Head of caudate nucleus (tissue), 42 donors: ENCODE results near the gene ARHGEF7.
A peak's percentile ranks its signal among the peaks of the same experiment; 100 is the strongest.

Source experiments
- DNase-seq, 42 donors: peaks; one replicate each; pipeline versions ENCODE4 v3.0.0 to v3.0.0-alpha.2; 2020 to 2021; ENCODE audit warnings: mixed read lengths in 7 of 42
- intact Hi-C: fragments of 100-400 bp; cut with DNase I; formaldehyde crosslinking; loops from one replicate; pipeline ENCODE4 v1.15.0; 2022

ARHGEF7 gene

GRCh38 chr13:111278743-111279652, 163.9 kb downstream of the ARHGEF7 start:
- intact Hi-C loops, result no loop called here
- peak in 3 of 42 donors; percentile 10 to 39 (median 17) for DNase-seq

- DNase-seq, result peak in 4 of 42 donors; percentile 41 to 45 (median 42)
- intact Hi-C loops, result no loop called here
These were observed 165.1 kb downstream of the ARHGEF7 start for GRCh38 chr13:111280226-111280625.

GRCh38 chr13:111280681-111281585, 165.8 kb downstream of the ARHGEF7 start:
- intact Hi-C loops, result no loop called here

GRCh38 chr13:111281751-111282311, 166.7 kb downstream of the ARHGEF7 start:
- intact Hi-C loops, result no loop called here

More at GRCh38 chr13:111280681-111281585, 165.8 kb downstream of the ARHGEF7 start:
- DNase-seq, result peak in 1 of 42 donors; percentile 2

GRCh38 chr13:111282425-111282824, 167.3 kb downstream of the ARHGEF7 start:
- peak in 1 of 42 donors; percentile 19 for DNase-seq
- intact Hi-C loops, result no loop called here

More at GRCh38 chr13:111281751-111282311, 166.7 kb downstream of the ARHGEF7 start:
- peak in 1 of 42 donors; percentile 37 for DNase-seq

GRCh38 chr13:111282997-111283396, 167.9 kb downstream of the ARHGEF7 start:
- DNase-seq, result no peak
- intact Hi-C loops, result no loop called here

GRCh38 chr13:111283457-111283856, 168.3 kb downstream of the ARHGEF7 start:
- peak in 1 of 42 donors; percentile 15 for DNase-seq
- intact Hi-C loops, result no loop called here

- DNase-seq, result peak in 1 of 42 donors; percentile 36
- intact Hi-C loops, result no loop called here
These were observed 168.9 kb downstream of the ARHGEF7 start for GRCh38 chr13:111283991-111284390.

- peak in 1 of 42 donors; percentile 26 for DNase-seq
- intact Hi-C loops, result no loop called here
These were observed 169.5 kb downstream of the ARHGEF7 start for GRCh38 chr13:111284565-111284964.

- intact Hi-C loops, result no loop called here
These were observed 171.1 kb downstream of the ARHGEF7 start for GRCh38 chr13:111286162-111286561.

GRCh38 chr13:111286749-111287148, 171.6 kb downstream of the ARHGEF7 start:
- intact Hi-C loops, result no loop called here
- peak in 1 of 42 donors; percentile 26 for DNase-seq

More at GRCh38 chr13:111286162-111286561, 171.1 kb downstream of the ARHGEF7 start:
- DNase-seq, result peak in 1 of 42 donors; percentile 32

- DNase-seq, result peak in 1 of 42 donors; percentile 34
- intact Hi-C loops, result no loop called here
These were observed 172.1 kb downstream of the ARHGEF7 start for GRCh38 chr13:111287201-111287600.

GRCh38 chr13:111288276-111288675, 173.2 kb downstream of the ARHGEF7 start:
- intact Hi-C loops, result no loop called here
- DNase-seq, result peak in 1 of 42 donors; percentile 33

- intact Hi-C loops, result no loop called here
These were observed 174.1 kb downstream of the ARHGEF7 start for GRCh38 chr13:111289251-111289650.

GRCh38 chr13:111291908-111292307, 176.8 kb downstream of the ARHGEF7 start:
- intact Hi-C loops, result no loop called here
- no peak for DNase-seq

More at GRCh38 chr13:111289251-111289650, 174.1 kb downstream of the ARHGEF7 start:
- no peak for DNase-seq

GRCh38 chr13:111292710-111293485, 177.8 kb downstream of the ARHGEF7 start:
- intact Hi-C loops, result no loop called here
- peak in 1 of 42 donors; percentile 46 for DNase-seq

GRCh38 chr13:111295886-111296285, 180.8 kb downstream of the ARHGEF7 start:
- peak in 1 of 42 donors; percentile 33 for DNase-seq
- intact Hi-C loops, result no loop called here

- intact Hi-C loops, result no loop called here
- DNase-seq, result no peak
These were observed 181.3 kb downstream of the ARHGEF7 start for GRCh38 chr13:111296417-111296816.
